GM18520 (cell line): ENCODE measurements around the gene TSPAN11.

Experiments
- ATAC-seq: cut with Tn5 transposase; IDR thresholded peaks from one replicate; pipeline ENCODE4 v1.9.1; 2021; ENCODE audit not compliant: unreplicated experiment

Gene TSPAN11

DNA sequence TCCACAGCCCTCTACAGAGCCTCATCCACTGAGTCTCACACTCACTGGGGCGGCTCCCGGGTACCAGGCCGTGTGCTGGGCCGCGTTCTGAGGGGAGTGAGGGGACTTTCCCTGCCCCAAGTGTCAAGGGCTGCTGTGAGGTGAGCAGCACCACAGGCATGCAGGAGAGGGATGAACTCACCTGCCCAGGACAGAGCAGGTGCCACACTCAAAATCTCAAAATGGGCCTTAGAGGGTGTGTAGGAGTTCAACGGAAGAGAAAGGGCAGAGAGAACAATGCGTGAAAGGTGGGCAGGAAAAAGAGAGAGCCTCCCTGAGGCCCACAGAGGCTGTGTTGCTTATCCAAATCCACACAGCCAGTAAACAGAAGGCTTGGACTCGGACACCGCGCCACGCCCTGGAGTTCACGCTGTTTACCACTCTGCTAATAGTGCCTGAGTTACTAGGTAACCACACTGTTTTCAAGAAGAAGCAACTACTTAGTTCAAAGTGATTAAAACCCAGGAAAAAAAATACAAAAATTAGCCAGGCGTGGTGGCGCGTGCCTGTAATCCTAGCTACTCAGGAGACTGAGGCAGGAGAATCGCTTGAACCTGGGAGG is 32.7 kb downstream of the TSPAN11 start:
- no peak for ATAC-seq

DNA sequence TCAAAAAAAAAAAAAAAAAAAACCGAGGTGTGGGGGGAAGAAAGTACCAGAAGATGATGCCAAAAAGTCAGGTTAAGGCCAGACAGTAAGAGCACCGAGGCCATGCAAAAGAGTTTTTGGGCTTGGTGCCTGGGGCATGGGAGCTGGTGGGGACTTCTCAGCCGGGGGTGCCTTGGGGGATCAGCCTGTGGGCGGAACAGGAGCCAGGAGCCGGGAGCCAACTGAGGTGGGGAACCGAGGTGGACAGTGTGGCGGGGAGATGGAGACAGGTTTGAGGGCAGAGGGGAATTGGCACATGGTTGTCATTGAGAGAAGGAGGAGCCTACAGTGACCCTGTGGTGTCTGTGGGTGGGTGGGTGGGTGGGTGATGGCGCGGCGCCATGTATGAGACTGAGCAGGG is 33.2 kb downstream of the TSPAN11 start:
- ATAC-seq, result no peak

- no peak for ATAC-seq
Observed at GRCh38 chr12:30961030-30961429, 34.5 kb downstream of the TSPAN11 start.

DNA sequence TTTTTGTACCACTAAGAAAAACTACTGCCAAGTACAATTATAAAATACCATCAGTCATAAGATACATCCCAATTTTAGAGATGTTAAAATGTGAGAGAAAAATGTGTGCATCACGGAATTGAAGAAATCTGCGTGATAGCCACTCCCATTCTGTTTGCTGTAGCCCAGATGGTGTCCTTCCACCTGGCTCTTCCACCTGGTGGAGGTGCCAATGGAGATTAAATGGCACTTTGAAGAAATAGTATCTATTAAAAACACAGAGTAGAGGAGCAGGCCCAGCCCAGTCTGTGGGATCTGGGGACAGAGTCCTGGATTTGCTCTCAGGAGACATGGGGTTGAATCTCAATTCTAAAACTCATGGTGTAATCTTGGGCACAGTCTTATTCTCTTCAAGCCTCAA is 35.5 kb downstream of the TSPAN11 start:
- no peak for ATAC-seq

- ATAC-seq, result no peak
Observed at GRCh38 chr12:30963709-30964564, 37.4 kb downstream of the TSPAN11 start.

DNA sequence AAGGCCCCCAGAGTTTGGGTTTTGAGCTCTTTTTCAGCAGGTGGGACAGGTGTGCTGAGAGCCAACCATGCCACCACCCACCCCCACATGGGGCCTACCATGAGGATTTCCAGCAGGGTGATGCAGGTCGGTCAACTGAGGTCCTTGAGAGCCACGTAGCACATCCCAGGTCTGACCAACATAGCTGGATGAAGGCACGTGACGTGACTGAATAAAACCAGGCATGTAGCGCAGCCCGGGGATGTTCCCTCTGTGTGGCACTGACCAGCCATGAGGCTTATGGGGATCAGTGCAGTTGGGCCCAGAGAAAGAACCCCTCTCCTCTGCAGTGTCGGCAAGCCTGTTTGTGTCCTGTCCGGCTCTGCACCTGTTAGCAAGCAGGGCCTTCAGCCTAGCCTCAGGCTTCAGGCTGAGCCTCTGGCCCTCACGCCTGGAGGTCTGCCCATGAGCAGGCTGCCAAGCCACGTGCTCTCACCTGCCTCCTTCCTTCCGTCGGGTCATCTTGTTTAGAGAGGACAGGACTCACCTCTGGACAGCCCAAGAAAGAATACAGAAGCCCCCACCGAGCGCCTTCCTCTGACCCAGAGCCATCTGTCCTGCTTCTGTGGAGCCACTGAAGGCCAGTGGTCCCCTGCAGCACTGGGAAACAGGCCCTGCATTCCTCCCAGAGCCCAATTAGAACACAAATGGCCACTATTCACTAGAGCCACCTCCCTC is 38.5 kb downstream of the TSPAN11 start:
- no peak for ATAC-seq

GRCh38 chr12:30965613-30965985 is 39.1 kb downstream of the TSPAN11 start:
- no peak for ATAC-seq

DNA sequence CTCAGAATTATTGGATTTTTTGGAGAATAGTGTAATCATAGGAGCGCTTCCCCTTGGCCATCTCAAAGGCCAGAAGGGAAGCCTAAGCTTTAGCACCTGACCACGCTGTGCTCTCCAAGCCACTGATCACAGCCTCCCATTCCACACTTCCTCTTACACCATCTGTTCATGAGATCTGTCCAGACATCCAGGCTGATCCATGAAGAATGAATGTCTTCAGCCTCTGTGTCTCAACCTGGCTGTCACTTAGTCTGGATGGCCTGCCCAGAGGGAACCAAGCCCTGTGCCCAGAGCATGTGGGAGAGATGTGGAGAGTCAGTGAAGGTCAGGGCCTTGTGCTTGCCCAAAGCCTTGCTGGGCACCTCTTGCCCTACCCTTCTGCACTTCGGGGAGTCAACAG is 40.5 kb downstream of the TSPAN11 start:
- no peak for ATAC-seq

DNA sequence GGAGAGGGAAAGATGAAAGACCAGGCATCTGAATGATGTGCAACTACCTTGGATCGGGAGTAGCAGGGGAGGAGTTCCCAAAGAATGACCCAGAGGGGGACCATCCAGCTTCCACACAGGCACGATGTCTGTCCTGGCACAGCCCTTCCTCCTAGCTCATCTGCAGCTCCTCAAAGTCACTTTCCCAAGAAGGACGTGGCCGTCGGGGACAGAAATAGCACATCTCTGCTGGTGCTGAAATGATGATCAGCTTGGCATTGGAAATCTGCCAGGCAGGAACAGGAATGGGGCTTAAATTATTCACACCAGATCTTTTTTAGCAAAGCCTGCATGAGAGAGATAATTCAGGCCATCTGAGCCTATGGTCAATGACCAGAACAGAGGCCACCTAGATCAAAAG is 41.7 kb downstream of the TSPAN11 start:
- no peak for ATAC-seq

DNA sequence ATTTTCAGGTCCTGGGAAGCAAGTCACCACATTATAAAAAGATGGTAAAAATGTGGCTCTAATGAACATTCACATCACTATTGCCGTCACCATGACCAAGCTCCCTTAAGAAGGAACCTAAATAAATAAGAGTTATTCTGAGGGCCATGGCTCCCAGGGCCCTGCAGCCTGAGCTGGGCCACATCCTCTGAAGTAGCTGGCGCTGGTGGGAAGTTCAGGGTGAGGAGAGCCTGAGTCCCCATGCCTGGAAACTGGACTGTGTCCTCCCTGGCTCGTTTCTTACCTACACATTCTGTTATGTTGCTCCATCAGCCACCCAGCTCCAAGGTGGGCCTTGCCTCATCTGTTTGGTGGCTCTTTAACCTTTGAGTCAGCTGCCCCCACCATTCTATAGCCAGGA is 42.5 kb downstream of the TSPAN11 start:
- no peak for ATAC-seq

GRCh38 chr12:30969606-30970395 is 43.3 kb downstream of the TSPAN11 start:
- no peak for ATAC-seq

DNA sequence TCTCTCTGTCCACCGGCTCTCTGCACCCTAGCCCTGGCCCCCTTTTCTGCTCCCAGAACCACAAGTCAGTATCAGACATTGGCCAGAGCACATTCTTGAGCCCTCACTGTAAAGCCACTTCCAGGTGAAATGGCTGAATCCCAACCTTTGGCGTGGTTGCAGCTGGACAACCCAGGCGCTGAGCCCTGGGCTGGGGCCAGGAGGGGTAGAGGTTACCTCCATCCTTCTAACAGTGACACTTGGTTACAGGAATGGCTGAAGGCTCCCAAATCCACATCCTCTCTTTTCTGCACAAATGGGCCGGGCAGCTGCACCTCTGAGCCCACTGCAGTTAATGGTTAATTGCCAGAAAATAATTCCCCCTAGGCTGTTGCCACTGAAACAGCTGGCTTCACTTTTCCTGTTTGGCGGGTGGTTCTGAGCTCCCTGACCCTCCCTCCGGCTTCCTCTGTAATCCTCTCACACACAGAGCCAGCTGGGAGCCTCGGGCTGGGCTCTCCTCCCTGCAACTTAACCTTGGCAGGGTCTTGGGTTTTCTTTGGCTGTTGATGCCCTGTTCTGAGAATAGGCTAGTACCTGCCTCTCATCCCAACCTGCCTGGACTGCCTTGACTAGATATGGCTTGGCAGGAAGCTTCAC is 44.1 kb downstream of the TSPAN11 start:
- no peak for ATAC-seq

GRCh38 chr12:30972035-30972434 is 45.5 kb downstream of the TSPAN11 start:
- ATAC-seq, result no peak

DNA sequence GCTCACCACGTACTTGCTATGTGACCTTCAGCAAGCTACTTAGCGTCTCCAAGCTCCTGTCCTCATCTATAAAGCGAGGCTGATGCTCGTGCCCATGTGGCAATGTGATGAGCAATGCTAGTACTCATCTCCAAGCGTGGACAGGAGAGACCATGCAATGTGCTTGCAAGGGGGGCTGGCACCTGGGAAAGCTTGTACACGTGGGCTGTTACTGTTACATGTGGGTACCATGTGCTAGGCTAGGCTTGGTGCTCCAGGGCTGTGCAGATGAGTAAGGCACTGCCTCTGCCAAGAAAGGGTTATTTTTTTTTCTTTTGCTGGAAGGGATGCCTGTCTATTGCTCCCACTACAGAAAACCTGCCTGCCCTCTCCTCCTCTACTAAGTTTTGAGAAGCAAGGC is 46.6 kb downstream of the TSPAN11 start:
- no peak for ATAC-seq

DNA sequence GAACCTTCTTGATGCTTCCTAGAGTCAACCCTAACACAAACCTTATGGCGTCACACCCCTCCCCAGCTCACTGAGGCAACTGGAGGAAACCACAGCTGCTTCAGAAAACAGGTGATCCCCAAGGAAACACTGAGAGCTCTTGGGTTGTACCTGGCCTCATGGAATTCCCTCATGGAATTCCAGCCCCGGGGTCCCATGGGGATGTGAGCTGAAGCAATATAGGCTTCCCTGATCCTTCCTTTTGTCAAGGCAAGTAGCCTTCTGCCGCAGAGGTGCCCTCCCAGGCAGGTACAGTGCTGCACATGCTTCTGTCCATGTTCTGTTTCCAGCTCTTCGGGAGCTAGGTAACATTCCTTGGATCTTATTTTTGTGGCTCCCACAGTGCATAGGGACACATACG is 47.3 kb downstream of the TSPAN11 start:
- no peak for ATAC-seq

- ATAC-seq, result no peak
Observed at GRCh38 chr12:30974746-30975500, 48.4 kb downstream of the TSPAN11 start.

DNA sequence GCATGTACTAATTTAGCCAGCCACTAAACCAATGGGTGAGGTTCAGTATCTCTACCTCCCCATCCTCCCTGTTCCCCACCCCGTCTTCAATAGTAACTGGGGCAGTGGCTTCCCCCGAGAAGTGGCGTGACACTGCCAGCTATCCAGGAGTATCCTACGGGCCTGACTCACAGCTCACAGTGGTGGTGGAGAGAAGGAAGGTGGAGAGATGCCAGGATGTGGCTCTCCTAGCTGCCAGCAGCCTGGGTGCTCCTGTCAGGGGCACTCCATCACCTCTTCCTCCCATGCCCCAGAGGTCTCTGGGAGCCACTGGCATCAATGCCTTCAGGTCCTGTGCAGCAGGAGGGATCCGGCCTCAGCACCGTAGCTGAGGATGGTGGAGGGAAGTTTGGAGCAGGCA is 49.0 kb downstream of the TSPAN11 start:
- ATAC-seq, result no peak

GRCh38 chr12:30976206-30976605 is 49.7 kb downstream of the TSPAN11 start:
- no peak for ATAC-seq

DNA sequence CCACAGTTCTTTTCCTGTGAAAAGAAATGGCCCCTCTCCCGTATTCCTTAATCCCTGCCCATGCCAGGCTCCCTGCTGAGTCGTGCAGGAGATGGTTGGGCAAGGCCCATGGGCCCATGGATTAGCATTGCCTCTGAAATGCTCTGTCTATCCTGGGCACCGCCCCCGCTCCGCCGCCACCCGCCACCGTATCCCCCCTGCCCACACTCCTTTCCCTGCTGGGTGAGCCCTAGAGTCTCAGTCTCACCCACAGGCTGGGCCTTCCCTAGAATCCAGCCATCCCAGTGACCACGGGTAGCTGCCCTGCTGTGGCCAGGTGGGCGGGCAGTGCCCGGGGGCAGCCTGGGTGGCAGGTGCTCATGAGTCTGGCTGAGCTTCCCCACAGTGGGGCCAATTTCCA is 50.6 kb downstream of the TSPAN11 start:
- ATAC-seq, result no peak
